GM18907 (cell line): ENCODE measurements around the gene PPIG.
"Not testable (repeated sequence)": the region's sequence is repeated elsewhere in the genome, so short reads cannot be mapped to it uniquely, and the experiment has no call there.

Experiments
- ATAC-seq: cut with Tn5 transposase; IDR thresholded peaks from one replicate; pipeline ENCODE4 v1.9.1; 2021; ENCODE audit warnings: mild to moderate bottlenecking, moderate library complexity; ENCODE audit not compliant: unreplicated experiment

The PPIG gene

DNA sequence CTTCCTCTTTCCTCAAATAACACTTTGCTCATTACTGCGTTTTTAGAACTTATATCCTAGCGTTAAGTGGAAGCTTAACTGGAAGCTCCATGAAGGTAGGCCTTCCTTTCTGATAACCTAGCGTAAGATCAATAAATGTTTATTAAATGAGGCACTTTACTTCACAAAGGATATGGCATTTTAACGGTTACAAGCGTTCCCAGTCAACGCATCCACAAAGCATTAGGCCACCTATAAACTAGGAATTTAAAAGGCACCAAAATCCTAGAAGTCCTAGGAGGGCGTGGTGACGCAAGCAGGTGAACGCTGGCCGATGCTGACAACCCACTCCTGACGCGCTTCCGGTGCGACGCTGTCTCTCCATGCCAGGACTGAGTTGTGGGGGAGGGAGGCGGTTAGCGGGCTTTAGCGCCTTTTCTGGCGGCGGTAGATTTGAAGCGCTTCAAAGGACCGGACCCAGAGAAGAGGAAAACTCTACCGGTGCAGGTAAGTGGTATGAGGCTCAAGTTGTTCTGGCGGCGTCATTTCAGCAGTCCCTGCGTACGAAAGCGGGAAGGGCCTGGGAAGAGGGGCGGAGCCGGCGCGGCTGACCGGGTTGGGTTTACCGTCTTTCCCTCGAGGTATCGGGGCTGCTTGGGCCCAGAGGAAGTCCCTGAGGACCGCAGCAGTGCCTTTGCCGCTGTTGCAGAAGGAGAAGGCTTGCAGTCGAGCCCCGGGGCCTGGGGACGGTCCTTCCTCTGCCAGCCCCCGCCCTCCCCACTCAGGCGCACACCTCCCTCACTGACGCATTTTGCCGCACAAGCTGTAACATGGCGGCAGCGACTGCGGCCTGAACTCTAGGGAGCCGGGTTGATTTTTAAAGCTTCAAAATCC, at the start of gene PPIG:
TSS of gene PPIG (plus strand) at position 347 of the 873 bp plus-strand sequence. CDS start 19,691 bp downstream, outside the sequence.
- peak; percentile 93 for ATAC-seq

DNA sequence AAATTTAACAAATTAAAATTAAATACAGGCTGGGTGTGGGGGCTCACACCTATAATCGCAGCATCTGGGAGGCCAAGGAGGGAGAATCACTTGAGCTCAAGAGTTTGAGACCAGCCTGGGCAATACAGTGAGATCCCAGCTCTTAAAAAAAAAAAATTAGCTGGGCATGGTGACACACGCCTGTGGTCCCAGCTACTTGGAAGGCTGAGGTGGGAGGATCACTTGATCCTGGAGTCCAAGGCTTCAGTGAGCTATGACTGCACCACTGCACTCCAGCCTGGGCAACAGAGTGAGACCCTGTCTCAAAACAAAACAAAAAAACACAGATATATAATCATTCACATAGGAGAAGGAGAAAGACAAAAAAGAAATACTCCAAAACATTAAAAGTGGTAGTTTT, 44.7 kb upstream of the PPIG start:
- ATAC-seq: not testable (repeated sequence)

DNA sequence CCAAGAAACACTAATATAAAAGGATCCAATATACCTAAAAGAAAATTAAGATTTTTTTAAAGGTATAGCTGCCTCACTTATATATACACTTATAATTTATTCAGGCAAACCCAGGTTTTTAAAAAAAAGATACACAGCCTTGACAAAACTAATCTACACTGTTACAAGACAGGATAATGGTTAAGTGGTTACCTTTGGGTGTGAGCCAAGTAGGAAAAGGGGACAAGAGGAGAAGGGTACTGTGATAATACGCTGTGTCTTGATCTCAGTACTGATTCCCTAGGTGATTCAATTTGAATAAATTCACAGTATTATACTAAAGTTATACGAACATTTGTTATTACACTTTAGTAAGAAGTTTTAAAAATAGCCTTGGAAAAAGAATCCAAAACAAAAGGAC, 44.0 kb upstream of the PPIG start:
- ATAC-seq: no peak

DNA sequence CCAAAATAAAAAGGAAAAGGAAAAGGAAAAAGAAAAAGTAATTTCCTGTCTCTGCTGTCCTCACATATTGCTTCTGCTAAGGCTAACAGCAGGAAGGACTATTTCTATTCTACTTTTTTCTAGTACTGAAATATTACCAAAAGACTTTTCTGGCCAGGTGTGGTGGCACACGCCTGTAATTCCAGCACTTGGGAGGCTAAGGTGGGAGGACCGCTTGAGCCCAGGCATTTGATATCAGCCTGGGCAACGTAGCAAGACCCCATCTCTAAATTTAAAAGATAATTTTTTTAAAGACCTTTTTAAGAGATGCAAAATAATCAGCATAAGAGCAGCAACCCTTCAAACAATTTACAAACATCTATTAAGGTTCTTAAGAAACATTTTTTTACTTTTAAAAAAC, 41.7 kb upstream of the PPIG start:
- no peak for ATAC-seq

DNA sequence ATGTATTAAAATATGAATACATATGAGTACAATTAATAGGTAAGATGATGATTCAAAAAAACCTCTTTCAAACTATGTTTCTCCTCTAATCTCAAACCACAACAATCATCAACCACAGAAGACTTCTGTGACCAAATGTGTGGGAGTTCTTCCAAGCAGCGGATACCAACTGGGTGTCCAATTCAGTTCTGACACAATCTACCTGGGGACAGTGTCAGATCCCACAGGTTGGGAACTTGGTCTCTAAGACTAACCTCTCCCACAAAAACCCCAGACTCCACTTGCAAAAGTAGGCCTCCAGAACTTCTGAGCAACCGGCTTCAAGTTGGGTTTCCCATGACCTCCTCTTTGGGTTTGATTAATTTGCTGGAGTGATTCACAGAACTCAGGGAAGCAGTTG, 37.4 kb upstream of the PPIG start:
- no peak for ATAC-seq

DNA sequence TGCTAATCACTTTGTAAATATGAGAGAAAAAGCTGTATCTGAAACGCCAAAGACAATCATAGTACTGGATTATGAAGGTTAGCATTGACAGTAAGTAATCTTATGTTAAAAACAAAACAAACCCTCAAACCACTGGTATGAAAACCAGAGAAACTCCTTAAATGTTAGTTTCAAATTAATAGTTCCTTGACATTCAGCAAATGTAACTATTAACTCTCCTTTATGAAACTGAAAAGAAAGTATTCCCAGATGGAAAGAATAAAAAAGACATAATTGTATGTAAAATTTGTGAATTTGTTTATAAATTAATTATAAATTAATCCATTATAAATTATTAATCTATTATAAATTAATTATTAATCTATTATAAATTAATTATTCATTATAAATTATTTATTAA, 22.8 kb upstream of the PPIG start:
- ATAC-seq: no peak

DNA sequence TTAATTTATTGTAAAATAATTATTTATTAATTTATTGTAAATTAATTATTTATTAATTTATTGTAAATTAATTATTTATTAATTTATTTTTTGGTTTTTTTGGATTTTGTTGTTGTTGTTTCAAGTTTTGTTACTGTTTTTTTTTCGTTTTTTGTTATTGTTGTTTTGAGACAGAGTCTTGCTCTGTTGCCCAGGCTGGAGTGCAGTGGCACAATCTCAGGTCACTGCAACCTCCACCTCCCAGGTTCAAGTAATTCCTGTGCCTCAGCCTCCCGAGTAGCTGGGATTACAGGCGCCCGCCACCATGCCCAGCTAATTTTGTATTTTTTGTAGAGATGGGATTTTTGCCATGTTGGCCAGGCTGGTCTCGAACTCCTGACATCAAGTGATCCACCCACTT, 22.1 kb upstream of the PPIG start:
- ATAC-seq: not testable (repeated sequence)

DNA sequence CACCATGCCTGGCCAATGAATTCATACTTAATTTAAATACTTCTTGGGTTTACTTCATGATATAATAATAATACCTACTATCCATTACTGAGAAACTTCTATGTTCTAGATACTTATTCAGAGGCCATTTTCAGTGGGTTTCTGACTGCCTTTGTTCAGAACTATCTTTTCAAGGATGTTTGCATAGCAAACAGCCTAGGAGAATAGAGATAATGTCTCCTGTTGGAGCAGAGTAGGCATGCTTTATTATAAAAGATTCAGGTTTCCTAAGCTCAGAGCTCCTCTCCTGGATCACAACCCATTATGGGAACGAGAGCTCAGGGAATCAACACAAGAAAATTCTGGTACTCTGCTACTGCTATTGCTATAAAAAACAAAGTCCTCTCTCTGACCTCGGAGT, 21.6 kb upstream of the PPIG start:
- ATAC-seq: no peak

DNA sequence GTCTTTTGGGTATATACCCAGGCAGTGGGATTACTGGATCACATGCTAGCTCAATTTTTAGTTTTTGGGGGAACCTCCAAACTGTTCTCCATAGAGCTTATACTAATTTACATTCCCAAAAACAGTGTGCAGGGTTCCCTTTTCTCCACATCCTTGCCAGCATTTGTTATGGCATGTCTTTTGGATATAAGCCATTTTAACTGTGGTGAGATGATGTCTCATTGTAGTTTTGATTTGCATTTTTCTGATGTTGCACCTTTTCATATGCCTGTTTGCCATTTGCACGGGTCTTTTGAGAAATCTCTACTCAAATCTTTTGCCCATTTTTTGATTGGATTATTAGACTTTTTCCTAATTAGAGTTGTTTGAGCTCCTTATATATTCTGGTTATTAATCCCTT, 18.5 kb upstream of the PPIG start:
- ATAC-seq: no peak

DNA sequence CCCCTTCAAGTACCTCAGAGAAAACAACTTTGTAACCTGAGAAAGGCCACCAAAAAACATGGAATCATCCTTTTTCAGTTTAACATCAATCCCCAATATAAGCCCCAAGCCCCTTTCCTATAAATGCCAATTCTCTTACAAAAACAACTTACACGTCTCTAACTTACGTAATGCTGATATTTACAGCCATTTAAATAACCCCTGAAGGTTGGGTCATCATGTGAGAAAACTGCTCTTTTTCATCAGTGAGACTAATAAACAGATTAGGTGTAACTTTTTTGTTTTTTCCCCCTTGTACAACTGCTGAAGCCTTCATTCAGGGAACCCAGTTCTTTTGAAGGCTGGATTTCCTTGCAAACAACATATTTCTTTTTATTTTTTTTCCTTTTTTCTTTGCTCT, 14.2 kb upstream of the PPIG start:
- ATAC-seq: no peak

DNA sequence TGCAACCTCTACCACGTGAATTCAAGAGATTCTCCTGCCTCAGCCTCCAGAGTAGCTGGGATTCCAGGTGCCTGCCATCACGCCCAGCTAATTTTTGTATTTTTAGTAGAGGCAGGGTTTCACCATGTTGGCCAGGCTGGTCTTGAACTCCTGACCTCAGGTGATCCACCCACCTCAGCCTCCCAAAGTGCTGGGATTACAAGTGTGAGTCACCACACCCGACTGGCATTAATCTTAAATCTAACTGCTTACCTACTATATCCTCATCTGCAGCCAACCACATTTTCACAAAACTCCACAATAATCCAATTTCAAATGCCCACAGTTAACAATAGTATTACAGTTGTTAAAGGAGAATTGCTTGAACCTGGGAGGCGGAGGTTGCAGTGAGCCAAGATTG, 13.4 kb upstream of the PPIG start:
- not testable (repeated sequence) for ATAC-seq

DNA sequence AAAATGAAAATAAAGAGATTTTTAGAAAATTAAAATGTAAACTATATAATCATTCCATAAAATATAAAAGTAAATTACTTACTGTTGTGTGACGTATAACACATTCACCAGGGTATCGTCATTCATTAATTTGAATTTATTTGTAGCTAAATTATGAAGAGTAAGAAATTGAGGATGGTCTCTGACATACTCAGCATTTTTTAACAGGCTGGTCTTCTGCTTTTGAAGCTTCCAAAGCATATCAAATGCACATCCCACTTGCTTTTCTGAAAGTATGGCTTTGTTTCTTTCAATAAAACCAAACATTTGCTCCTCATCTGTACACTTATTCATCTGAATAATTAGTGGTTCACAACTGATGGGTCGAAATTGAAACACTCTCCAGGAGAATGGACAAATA, 12.6 kb upstream of the PPIG start:
- ATAC-seq: no peak

DNA sequence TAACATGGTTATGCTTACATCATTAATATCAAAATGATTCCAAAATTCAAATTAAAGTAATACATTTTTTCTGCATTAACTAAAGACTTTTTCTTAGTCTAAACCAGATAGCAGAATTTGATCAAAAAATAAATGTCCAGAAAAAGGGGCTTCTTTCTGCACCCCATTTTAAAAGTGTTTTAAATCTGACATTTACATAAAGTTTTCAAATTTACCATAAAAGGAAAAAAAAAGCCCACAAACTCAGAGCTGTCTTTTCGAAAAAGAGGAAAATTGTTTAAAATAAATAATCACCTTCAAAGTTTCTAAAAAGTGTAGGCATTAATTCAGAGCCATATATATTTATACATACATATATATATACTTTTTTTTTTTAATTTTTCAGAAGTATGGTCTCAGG, 12.0 kb upstream of the PPIG start:
- ATAC-seq: no peak

DNA sequence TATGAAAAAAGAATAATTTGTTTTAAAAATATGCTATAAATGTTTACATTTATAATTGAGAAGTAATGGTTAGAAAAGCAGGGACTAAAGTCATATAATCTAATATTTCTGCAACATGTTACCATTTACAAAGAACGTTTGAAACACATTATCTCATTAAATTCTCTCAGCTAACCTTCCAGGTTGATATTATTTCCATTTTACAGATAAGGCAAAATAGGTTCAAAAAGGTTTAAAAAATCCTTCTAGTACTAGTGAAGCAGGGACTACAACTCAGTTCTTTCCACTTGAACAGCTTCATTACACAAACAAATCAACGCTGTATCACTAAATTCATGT, 11.4 kb upstream of the PPIG start:
- ATAC-seq: no peak

DNA sequence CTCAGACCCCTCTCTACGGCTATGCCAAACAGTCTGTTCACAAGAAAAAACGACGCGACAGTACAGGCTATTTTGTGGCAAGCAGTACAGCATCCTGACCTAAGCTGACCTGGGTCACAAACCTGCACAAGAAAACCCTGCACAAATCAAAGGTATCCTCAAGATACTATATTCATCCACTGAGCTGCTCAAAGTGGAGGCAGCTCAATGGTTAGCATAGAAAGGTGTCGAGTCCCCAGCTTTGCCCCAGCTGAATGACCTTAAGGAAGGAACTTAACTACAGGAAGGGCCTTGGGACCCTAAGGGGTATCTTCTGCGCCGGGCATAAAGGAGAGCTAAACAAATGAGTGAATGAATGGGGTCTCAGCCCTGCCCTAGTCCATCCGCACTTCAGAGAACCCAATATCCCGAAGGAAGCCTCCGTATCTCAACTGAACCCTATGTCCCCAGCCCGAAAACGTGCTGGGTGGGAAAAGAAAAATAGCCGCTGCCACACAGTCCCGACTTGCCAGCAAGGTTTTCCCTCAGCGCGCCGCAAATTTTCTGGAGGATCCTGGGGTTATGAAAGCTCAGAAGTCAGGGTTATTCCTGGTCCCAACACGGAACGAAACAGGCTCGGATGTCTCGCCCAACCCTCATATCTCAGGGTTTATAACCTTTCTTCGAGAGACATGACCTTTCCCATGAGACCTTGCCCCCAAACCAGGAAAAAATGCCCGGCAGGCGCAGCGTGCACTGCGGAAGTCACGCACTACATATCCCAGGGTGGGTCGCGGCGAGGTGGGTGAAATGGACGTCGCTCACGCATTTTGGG, 10.8 kb upstream of the PPIG start, which contains the start of gene FASTKD1:
TSS of gene FASTKD1 (minus strand) at position 706 of the 814 bp plus-strand sequence. CDS start 1,836 bp downstream, outside the sequence.
- ATAC-seq: peak; percentile 99

DNA sequence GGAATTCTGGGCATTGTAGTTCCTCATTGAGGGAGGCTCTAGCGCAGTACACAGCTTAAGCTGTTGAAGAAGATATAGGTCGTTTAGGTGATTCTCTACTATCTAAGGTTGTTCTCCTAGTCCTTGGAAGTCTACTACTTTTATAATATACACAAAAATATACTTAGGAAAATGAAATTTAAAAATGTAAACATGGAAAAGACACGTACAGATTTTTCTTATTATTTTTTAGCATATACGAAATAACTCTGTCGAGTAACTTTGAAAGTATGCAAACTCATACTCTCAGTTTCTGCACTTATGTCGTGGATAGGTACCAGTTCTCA, 10.2 kb upstream of the PPIG start:
- no peak for ATAC-seq

DNA sequence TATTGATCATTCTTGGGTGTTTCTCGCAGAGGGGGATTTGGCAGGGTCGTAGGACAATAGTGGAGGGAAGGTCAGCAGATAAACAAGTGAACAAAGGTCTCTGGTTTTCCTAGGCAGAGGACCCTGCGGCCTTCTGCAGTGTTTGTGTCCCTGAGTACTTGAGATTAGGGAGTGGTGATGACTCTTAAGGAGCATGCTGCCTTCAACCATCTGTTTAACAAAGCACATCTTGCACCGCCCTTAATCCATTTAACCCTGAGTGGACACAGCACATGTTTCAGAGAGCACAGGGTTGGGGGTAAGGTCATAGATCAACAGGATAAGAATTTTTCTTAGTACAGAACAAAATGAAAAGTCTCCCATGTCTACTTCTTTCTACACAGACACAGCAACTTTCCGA, 9.6 kb upstream of the PPIG start:
- ATAC-seq: not testable (repeated sequence)

DNA sequence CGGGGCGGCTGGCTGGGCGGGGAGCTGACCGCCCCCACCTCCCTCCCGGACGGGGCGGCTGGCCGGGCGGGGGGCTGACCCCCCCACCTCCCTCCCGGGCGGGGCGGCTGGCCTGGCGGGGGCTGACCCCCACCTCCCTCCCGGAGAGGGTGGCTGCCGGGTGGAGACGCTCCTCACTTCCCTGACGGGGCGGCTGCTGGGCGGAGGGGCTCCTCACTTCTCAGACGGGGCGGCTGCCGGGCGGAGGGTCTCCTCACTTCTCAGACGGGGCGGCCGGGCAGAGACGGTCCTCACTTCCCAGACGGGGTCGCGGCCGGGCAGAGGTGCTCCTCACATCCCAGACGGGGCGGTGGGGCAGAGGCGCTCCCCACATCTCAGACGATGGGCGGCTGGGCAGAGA, 8.9 kb upstream of the PPIG start:
- not testable (repeated sequence) for ATAC-seq

DNA sequence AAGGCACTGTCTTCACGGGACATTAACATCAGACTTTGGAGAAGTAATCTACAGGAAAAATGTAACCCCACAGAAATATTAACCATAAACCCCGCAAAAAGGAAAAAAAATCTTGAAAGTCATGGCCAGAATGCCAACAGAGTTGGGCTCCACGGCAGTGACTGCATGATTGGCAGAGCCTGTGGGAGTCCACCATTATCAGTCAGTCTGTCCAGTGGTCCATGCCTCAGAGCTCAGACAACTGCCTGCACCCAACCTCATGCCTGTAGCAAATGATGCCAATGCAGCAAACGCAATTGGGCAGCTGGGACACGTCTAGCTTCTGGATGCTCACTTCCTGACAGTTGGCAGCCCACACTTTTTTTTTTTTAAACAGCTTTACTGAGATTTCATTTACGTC, 5.1 kb upstream of the PPIG start:
- ATAC-seq: no peak

DNA sequence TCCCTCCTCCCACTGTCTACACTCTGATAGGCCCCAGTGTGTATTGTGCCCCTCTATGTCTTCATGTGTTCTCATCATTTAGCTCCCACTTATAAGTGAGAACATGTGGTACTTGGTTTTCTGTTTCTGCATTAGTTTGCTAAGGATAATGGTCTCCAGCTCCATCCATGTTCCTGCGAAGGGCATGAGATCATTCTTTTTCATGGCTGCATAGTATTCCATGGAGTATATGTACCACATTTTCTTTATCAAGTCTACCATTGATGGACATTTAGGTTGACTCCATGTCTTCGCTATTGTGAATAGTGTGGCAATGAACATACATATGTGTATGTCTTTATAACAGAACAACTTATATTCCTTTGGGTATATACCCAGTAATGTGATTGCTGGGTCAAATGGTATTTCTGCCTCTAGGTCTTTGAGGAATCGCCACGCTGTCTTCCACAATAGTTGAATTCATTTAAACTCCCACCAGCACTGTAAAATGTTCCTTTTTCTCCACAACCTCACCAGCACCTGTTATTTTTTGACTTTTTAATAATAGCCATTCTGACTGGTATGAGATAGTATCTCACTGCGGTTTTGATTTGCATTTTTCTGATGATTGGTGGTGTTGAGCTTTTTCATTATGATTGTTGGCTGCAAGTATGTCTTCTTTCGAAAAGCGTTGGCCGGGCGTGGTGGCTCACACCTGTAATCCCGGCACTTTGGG, 1.4 kb upstream of the PPIG start:
- ATAC-seq: not testable (repeated sequence)

DNA sequence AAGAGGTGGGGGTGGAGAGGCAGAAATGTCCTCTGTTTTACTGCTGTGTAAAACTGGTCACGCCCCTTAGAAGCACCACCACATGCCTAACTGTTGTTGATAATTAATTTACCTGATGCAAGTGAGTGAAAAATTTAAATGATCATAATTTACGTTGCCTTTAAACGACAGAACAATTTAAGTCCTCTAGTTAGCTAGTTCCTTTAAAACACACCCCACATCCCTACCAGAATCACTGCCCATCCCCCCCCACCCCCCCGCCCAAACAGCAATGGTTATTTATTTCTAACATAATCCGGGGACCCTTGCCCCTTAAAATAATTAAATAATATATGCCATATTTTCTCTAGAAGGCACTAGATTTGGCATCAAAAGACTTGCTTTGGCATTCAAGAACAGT, 633 bp upstream of the PPIG start:
- no peak for ATAC-seq

DNA sequence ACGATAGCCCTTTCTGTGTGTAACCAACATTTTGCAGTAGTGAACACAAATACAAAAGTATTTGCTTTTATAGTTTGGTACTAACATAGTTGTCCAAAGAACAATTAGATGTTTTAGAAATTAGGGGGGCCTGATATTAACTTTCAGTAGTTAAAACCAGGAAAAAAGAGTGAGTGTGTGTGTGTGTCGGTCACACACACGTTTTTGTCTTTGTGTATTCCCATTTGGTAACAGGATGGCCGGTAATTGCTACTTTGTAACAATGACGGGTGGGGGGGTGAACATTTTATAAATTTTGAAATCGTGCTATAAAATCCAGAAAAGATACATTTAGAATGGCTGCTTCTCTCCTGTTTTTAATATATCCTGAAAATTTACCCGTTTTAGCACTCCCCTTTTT, 1.5 kb downstream of the PPIG start:
- no peak for ATAC-seq
